ENCODE measurements around the gene ZNF512B.
"Not testable (repeated sequence)": the region's sequence is repeated elsewhere in the genome, so short reads cannot be mapped to it uniquely, and the experiment has no call there.

Gene ZNF512B

GRCh38 chr20:63962426-63963347 is 7.0 kb downstream of the ZNF512B start:
- Histone ChIP-seq H3K36me3 (ENCODE audit: control insufficient read depth, insufficient read depth, low read length) (peaks cover 7% of the 10 kb centered on the region), H3K4me1 (no peaks in the 10 kb centered on the region), H3K4me3 (ENCODE audit: low read depth, low read length) (no peak overlapping the region), H3K4me2 (ENCODE audit: low read length) (no peak overlapping the region), H3K27me3 (ENCODE audit: control insufficient read depth, insufficient read depth, low read length) (no peaks in the 10 kb centered on the region), H2AFZ (no peak overlapping the region), H3K9me3 (ENCODE audit: control insufficient read depth, low read length) (no peaks in the 10 kb centered on the region), H3K9ac (no peak overlapping the region), H3K27ac (no peak overlapping the region), H3K79me2 (no peaks in the 10 kb centered on the region)
- TF ChIP-seq CTCF (IDR thresholded peaks at IDR 0.05): no peak

- Histone ChIP-seq H3K4me3 (ENCODE audit: low read depth, low read length) (no peak overlapping the region), H3K36me3 (ENCODE audit: control insufficient read depth, insufficient read depth, low read length) (peaks cover 7% of the 10 kb centered on the region), H3K4me1 (no peaks in the 10 kb centered on the region), H3K9me3 (ENCODE audit: control insufficient read depth, low read length) (no peaks in the 10 kb centered on the region), H3K79me2 (no peaks in the 10 kb centered on the region), H3K27me3 (ENCODE audit: control insufficient read depth, insufficient read depth, low read length) (no peaks in the 10 kb centered on the region), H3K9ac (no peak overlapping the region), H3K4me2 (ENCODE audit: low read length) (no peak overlapping the region), H3K27ac (no peak overlapping the region), H2AFZ (no peak overlapping the region)
- no peak for TF ChIP-seq CTCF (IDR thresholded peaks at IDR 0.05)
Observed at GRCh38 chr20:63961664-63962425, 7.9 kb downstream of the ZNF512B start.

GRCh38 chr20:63960654-63961621 is 8.8 kb downstream of the ZNF512B start:
- not testable (repeated sequence) for H3K9me3 ChIP-seq (ENCODE audit: control insufficient read depth, low read length); H3K4me1 ChIP-seq; H3K27me3 ChIP-seq (ENCODE audit: control insufficient read depth, insufficient read depth, low read length); H3K4me3 ChIP-seq (ENCODE audit: low read depth, low read length); H2AFZ ChIP-seq; H3K79me2 ChIP-seq; H3K36me3 ChIP-seq (ENCODE audit: control insufficient read depth, insufficient read depth, low read length); H3K9ac ChIP-seq; H3K4me2 ChIP-seq (ENCODE audit: low read length); H3K27ac ChIP-seq

- no peak overlapping the region for H3K27ac ChIP-seq
- H3K27me3 ChIP-seq (ENCODE audit: control insufficient read depth, insufficient read depth, low read length): no peaks in the 10 kb centered on the region
- no peak overlapping the region for H2AFZ ChIP-seq
- H3K79me2 ChIP-seq: peaks cover 14% of the 10 kb centered on the region
- no peak for TF ChIP-seq CTCF (IDR thresholded peaks at IDR 0.05)
- H3K36me3 ChIP-seq (ENCODE audit: control insufficient read depth, insufficient read depth, low read length): no peaks in the 10 kb centered on the region
- no peaks in the 10 kb centered on the region for H3K9me3 ChIP-seq (ENCODE audit: control insufficient read depth, low read length)
- H3K4me2 ChIP-seq (ENCODE audit: low read length): no peak overlapping the region
- H3K4me3 ChIP-seq (ENCODE audit: low read depth, low read length): no peak overlapping the region
- H3K9ac ChIP-seq: no peak overlapping the region
- H3K4me1 ChIP-seq: no peaks in the 10 kb centered on the region
Observed at GRCh38 chr20:63959699-63960075, 10.0 kb downstream of the ZNF512B start.

All from parathyroid adenoma (tissue), 2 donors.